ENCODE measurements around the gene DDX5. TPM values are rescaled to one million over a fixed set of nuclear protein-coding genes. Genes with fewer than 3 reads are reported as not detected.
A peak's percentile ranks its signal among the peaks of the same experiment; 100 is the strongest.

Gene DDX5
- total and polyA plus RNA-seq, 2 of the 13 experiments (the other 11 are each of a cell fraction or from before 2014, with no cell fraction given): 503 to 684 TPM

- TF ChIP-seq SKIL (CRISPR knock-in tag; IDR thresholded peaks at IDR 0.05; ENCODE audit: borderline replicate concordance): peak; percentile 56
- peak; percentile 39; the same call in 1 of the 2 replicates for TF ChIP-seq HCFC1 (IDR thresholded peaks at IDR 0.05; ENCODE audit: low read depth, low read length)
- peak; percentile 93 for TF ChIP-seq AKAP8 (CRISPR knock-in tag; IDR thresholded peaks at IDR 0.05)
- TF ChIP-seq ZSCAN25 (CRISPR knock-in tag; IDR thresholded peaks at IDR 0.05): 0 out of 2 replicates have a peak, but pooled peaks have one; percentile 59
- no peak; the same call in 1 of the 2 replicates for TF ChIP-seq ARHGAP35 (CRISPR knock-in tag; IDR thresholded peaks at IDR 0.05; ENCODE audit: borderline replicate concordance)
- TF ChIP-seq ZNF766 (CRISPR knock-in tag; IDR thresholded peaks at IDR 0.05; ENCODE audit: borderline replicate concordance): peak; percentile 46; the same call in 1 of the 2 replicates
- peak in 1 of 2 experiments; percentile 66; a peak in 2 of 4 replicates for TF ChIP-seq NR2F1 (CRISPR knock-in tag; IDR thresholded peaks at IDR 0.05)
- TF ChIP-seq ZNF724P (CRISPR knock-in tag; IDR thresholded peaks at IDR 0.05; ENCODE audit: borderline replicate concordance): peak; percentile 28; the same call in 1 of the 2 replicates
- TF ChIP-seq KLF13 (CRISPR knock-in tag; IDR thresholded peaks at IDR 0.05): 0 out of 2 replicates have a peak, but pooled peaks have one; percentile 53
- TF ChIP-seq ZNF605 (CRISPR knock-in tag; IDR thresholded peaks at IDR 0.05): peak; percentile 74
- peak; percentile 70 for TF ChIP-seq SP2 (CRISPR knock-in tag; IDR thresholded peaks at IDR 0.05)
- no peak for TF ChIP-seq MTA3 (CRISPR knock-in tag; IDR thresholded peaks at IDR 0.05)
- peak; percentile 69; the same call in 1 of the 2 replicates for TF ChIP-seq ZZZ3 (CRISPR knock-in tag; IDR thresholded peaks at IDR 0.05; ENCODE audit: borderline replicate concordance)
- peak; percentile 80; the same call in 1 of the 2 replicates for TF ChIP-seq ZNF558 (CRISPR knock-in tag; IDR thresholded peaks at IDR 0.05; ENCODE audit: borderline replicate concordance)
- TF ChIP-seq HNRNPUL1 (IDR thresholded peaks at IDR 0.05; ENCODE audit: low read depth, low read length): no peak
- TF ChIP-seq ZNF788 (CRISPR knock-in tag; IDR thresholded peaks at IDR 0.05; ENCODE audit: borderline replicate concordance): peak; percentile 83; the same call in 1 of the 2 replicates
- TF ChIP-seq ZNF513 (CRISPR knock-in tag; conservative IDR thresholded peaks at IDR 0.05): 0 out of 2 replicates have a peak, but pooled peaks have one; percentile 58
- no peak for TF ChIP-seq FOXK2 (IDR thresholded peaks at IDR 0.05)
- TF ChIP-seq ZNF232 (CRISPR knock-in tag; IDR thresholded peaks at IDR 0.05; ENCODE audit: borderline replicate concordance): peak; percentile 43; the same call in 1 of the 2 replicates
- TF ChIP-seq ZNF3 (CRISPR knock-in tag; IDR thresholded peaks at IDR 0.05): no peak
- TF ChIP-seq ZNF784 (CRISPR knock-in tag; IDR thresholded peaks at IDR 0.05; ENCODE audit: borderline replicate concordance): no peak
- peak; percentile 96 for TF ChIP-seq ZNF572 (CRISPR knock-in tag; IDR thresholded peaks at IDR 0.05)
- no peak for TF ChIP-seq TBL1XR1 (IDR thresholded peaks at IDR 0.05; ENCODE audit: borderline replicate concordance, low read length, partially characterized antibody)
- no peak for TF ChIP-seq ZMYM2 (CRISPR knock-in tag; IDR thresholded peaks at IDR 0.05)
- TF ChIP-seq HMG20B (CRISPR knock-in tag; conservative IDR thresholded peaks at IDR 0.05): 0 out of 2 replicates have a peak, but pooled peaks have one; percentile 20
- no peak for TF ChIP-seq ADNP (CRISPR knock-in tag; IDR thresholded peaks at IDR 0.05)
These were observed 9.1 kb downstream of the DDX5 start, which contains the start of gene POLG2 (continued) for GRCh38 chr17:64496786-64497564.

Measured in HepG2 (cell line).